Muscle of leg (tissue), 11 donors: ENCODE results near the gene AKNAD1. TPM values are rescaled to one million over a fixed set of nuclear protein-coding genes. Genes with fewer than 3 reads are reported as not detected.
"Not testable (repeated sequence)": the region's sequence is repeated elsewhere in the genome, so short reads cannot be mapped to it uniquely, and the experiment has no call there.

ENCODE experiments used
- DNase-seq: peaks from one replicate; pipeline ENCODE4 v3.0.0; 2013
- H3K27ac ChIP-seq: one replicate; pipeline ENCODE4 v1.5.1; 2013; ENCODE audit warnings: mild to moderate bottlenecking, low read length, control low read depth
- H3K27me3 ChIP-seq: one replicate; pipeline ENCODE4 v1.6.1; 2013; ENCODE audit warnings: low read length; ENCODE audit not compliant: control insufficient read depth, insufficient read depth
- H3K36me3 ChIP-seq: one replicate; pipeline ENCODE4 v1.6.1; 2013; ENCODE audit warnings: low read length; ENCODE audit not compliant: control insufficient read depth, insufficient read depth
- H3K4me1 ChIP-seq: one replicate; pipeline ENCODE4 v1.6.1; 2013; ENCODE audit warnings: low read length; ENCODE audit not compliant: control insufficient read depth, insufficient read depth
- H3K4me3 ChIP-seq: one replicate; pipeline ENCODE4 v1.5.1; 2013; ENCODE audit warnings: low read length, control low read depth
- H3K9me3 ChIP-seq: replicated peaks from 2 replicates; pipeline ENCODE4 v1.6.1; 2013; ENCODE audit warnings: low read depth, low read length; ENCODE audit not compliant: control insufficient read depth
- WGBS: methylation state at CpG from one replicate; pipeline ENCODE4 v1.1.5; 2013; ENCODE audit warnings: missing lambda C conversion rate; ENCODE audit not compliant: insufficient coverage; 5-methylcytosine and 5-hydroxymethylcytosine counted together
- polyA plus RNA-seq, 8 donors: library from polyadenylated mRNA; unstranded; fragments of 120-200 nt; gene quantifications; one replicate each; pipeline versions ENCODE4 v1.2.1 to v1.2.3, GENCODE V29; 2013; ENCODE audit warnings: inconsistent platforms in 1 of 8, low replicate concordance in 1 of 8; ENCODE audit not compliant: insufficient read length in 8 of 8, insufficient read depth in 1 of 8
- total RNA-seq: library from RNA; stranded (reverse); fragments of 120-200 nt; gene quantifications from one replicate; pipeline ENCODE4 v1.2.4, GENCODE V29; 2013

The AKNAD1 gene
- total and polyA plus RNA-seq, 9 donors, result 1.0 to 2.5 (median 2.0) TPM

- peaks cover 9% of the 10 kb centered on the region for H3K36me3 ChIP-seq
- H3K9me3 ChIP-seq, result peaks cover 11% of the 10 kb centered on the region
- H3K4me3 ChIP-seq, result no peak overlapping the region
- H3K27me3 ChIP-seq, result no peaks in the 10 kb centered on the region
- no peaks in the 10 kb centered on the region for H3K4me1 ChIP-seq
- DNase-seq, result no peak
- 100% methylated on average over 1 of the region's 1 CpG for WGBS
- H3K27ac ChIP-seq, result no peak overlapping the region
Measured at GRCh38 chr1:108791790-108792189, 65.1 kb downstream of the AKNAD1 start.

GRCh38 chr1:108785880-108786279, 71.0 kb downstream of the AKNAD1 start:
- Histone ChIP-seq H3K27ac (no peak overlapping the region), H3K9me3 (peaks cover 14% of the 10 kb centered on the region), H3K4me1 (no peaks in the 10 kb centered on the region), H3K27me3 (no peaks in the 10 kb centered on the region), H3K4me3 (no peak overlapping the region), H3K36me3 (peaks cover 23% of the 10 kb centered on the region)
- no CpG with 5 or more reads among the region's 2 CpGs for WGBS
- DNase-seq, result no peak

GRCh38 chr1:108785264-108785663, 71.6 kb downstream of the AKNAD1 start:
- Histone ChIP-seq H3K9me3 (peaks cover 14% of the 10 kb centered on the region), H3K36me3 (peaks cover 23% of the 10 kb centered on the region), H3K27ac (no peak overlapping the region), H3K27me3 (no peaks in the 10 kb centered on the region), H3K4me3 (no peak overlapping the region), H3K4me1 (no peaks in the 10 kb centered on the region)
- WGBS, result 95% methylated on average over 5 of the region's 6 CpGs
- DNase-seq, result no peak

GRCh38 chr1:108781575-108781944, 75.3 kb downstream of the AKNAD1 start:
- not testable (repeated sequence) for H3K4me3 ChIP-seq, H3K27me3 ChIP-seq, H3K4me1 ChIP-seq, DNase-seq, H3K27ac ChIP-seq
- Histone ChIP-seq H3K9me3 (peaks cover 14% of the 10 kb centered on the region), H3K36me3 (peaks cover 28% of the 10 kb centered on the region)
- WGBS, result no CpG with 5 or more reads among the region's 1 CpG

GRCh38 chr1:108780937-108781574, 75.8 kb downstream of the AKNAD1 start:
- Histone ChIP-seq H3K4me1 (no peaks in the 10 kb centered on the region), H3K4me3 (no peak overlapping the region), H3K27ac (no peak overlapping the region), H3K9me3 (peaks cover 14% of the 10 kb centered on the region), H3K36me3 (peaks cover 25% of the 10 kb centered on the region), H3K27me3 (no peaks in the 10 kb centered on the region)
- no peak for DNase-seq
- no CpG with 5 or more reads among the region's 3 CpGs for WGBS

GRCh38 chr1:108779455-108779854, 77.4 kb downstream of the AKNAD1 start:
- no peaks in the 10 kb centered on the region for H3K9me3 ChIP-seq
- no peaks in the 10 kb centered on the region for H3K27me3 ChIP-seq
- H3K36me3 ChIP-seq, result peaks cover 9% of the 10 kb centered on the region
- H3K4me1 ChIP-seq, result no peaks in the 10 kb centered on the region
- H3K27ac ChIP-seq, result no peak overlapping the region
- H3K4me3 ChIP-seq, result no peak overlapping the region
- no peak for DNase-seq

- Histone ChIP-seq H3K36me3 (peaks cover 12% of the 10 kb centered on the region), H3K4me1 (no peaks in the 10 kb centered on the region), H3K27ac (no peak overlapping the region), H3K4me3 (no peak overlapping the region), H3K27me3 (no peaks in the 10 kb centered on the region), H3K9me3 (no peaks in the 10 kb centered on the region)
- DNase-seq, result no peak
Measured at GRCh38 chr1:108777839-108778238, 79.1 kb downstream of the AKNAD1 start.

- no CpG with 5 or more reads among the region's 3 CpGs for WGBS
- H3K27me3 ChIP-seq, result no peaks in the 10 kb centered on the region
- no peaks in the 10 kb centered on the region for H3K9me3 ChIP-seq
- no peak overlapping the region for H3K27ac ChIP-seq
- DNase-seq, result no peak
- H3K4me3 ChIP-seq, result no peak overlapping the region
- peaks cover 22% of the 10 kb centered on the region for H3K36me3 ChIP-seq
- no peaks in the 10 kb centered on the region for H3K4me1 ChIP-seq
Measured at GRCh38 chr1:108767708-108768107, 89.2 kb downstream of the AKNAD1 start.

GRCh38 chr1:108767115-108767514, 89.8 kb downstream of the AKNAD1 start:
- Histone ChIP-seq H3K27me3 (no peaks in the 10 kb centered on the region), H3K27ac (peak overlapping the region; percentile 6), H3K9me3 (no peaks in the 10 kb centered on the region), H3K4me3 (no peak overlapping the region), H3K36me3 (peaks cover 22% of the 10 kb centered on the region), H3K4me1 (no peaks in the 10 kb centered on the region)
- no peak for DNase-seq
- WGBS, result no CpG with 5 or more reads among the region's 1 CpG
